SKM-1 (cell line): ENCODE data around the gene POLG2.
"Not testable (repeated sequence)": the region's sequence is repeated elsewhere in the genome, so short reads cannot be mapped to it uniquely, and the experiment has no call there.

Experiments used
- DNase-seq: peaks from one replicate; lab custom pipeline; 2025; ENCODE audit not compliant: unreplicated experiment; lab: John Stamatoyannopoulos, UW

The POLG2 gene

GRCh38 chr17:64491034-64491860, 5.6 kb downstream of the POLG2 start:
- peak; percentile 54 for DNase-seq

GRCh38 chr17:64488301-64488700, 8.6 kb downstream of the POLG2 start:
- DNase-seq = no peak

GRCh38 chr17:64484380-64484779, 12.5 kb downstream of the POLG2 start:
- no peak for DNase-seq

- no peak for DNase-seq
These were observed 15.9 kb downstream of the POLG2 start for GRCh38 chr17:64480951-64481350.

GRCh38 chr17:64477849-64478248, 19.0 kb downstream of the POLG2 start:
- no peak for DNase-seq

GRCh38 chr17:64472564-64472963, 24.3 kb downstream of the POLG2 start:
- no peak for DNase-seq

- no peak for DNase-seq
These were observed 25.4 kb downstream of the POLG2 start for GRCh38 chr17:64471440-64471839.

- no peak for DNase-seq
These were observed 26.2 kb downstream of the POLG2 start for GRCh38 chr17:64470625-64471024.

- not testable (repeated sequence) for DNase-seq
These were observed 30.0 kb downstream of the POLG2 start for GRCh38 chr17:64466834-64467233.

- no peak for DNase-seq
These were observed 30.7 kb downstream of the POLG2 start for GRCh38 chr17:64466019-64466735.

- no peak for DNase-seq
These were observed 35.1 kb downstream of the POLG2 start for GRCh38 chr17:64461788-64462187.

GRCh38 chr17:64460955-64461354, 35.9 kb downstream of the POLG2 start:
- DNase-seq = no peak

GRCh38 chr17:64459818-64460217, 37.0 kb downstream of the POLG2 start:
- DNase-seq = not testable (repeated sequence)

- DNase-seq = no peak
These were observed 37.5 kb downstream of the POLG2 start for GRCh38 chr17:64459284-64459747.

- DNase-seq = no peak
These were observed 38.1 kb downstream of the POLG2 start for GRCh38 chr17:64458756-64459155.

GRCh38 chr17:64457156-64457555, 39.7 kb downstream of the POLG2 start:
- DNase-seq = no peak

GRCh38 chr17:64455993-64456885, 40.6 kb downstream of the POLG2 start:
- peak; percentile 57 for DNase-seq

GRCh38 chr17:64449545-64449944, 47.3 kb downstream of the POLG2 start:
- DNase-seq = peak; percentile 45

- peak; percentile 99 for DNase-seq
These were observed 48.0 kb downstream of the POLG2 start, which contains the start of gene MILR1 for GRCh38 chr17:64448665-64449512. Gene MILR1 (plus strand): TSS chr17:64449115. CDS start chr17:64449169, 54 bp downstream.

- no peak for DNase-seq
These were observed 49.3 kb downstream of the POLG2 start for GRCh38 chr17:64447526-64447925.
